NT2/D1 (cell line): ENCODE measurements around the gene CNOT4.

ENCODE experiments used
- SUZ12 ChIP-seq: IDR thresholded peaks from 2 replicates; pipeline ENCODE4 v1.6.1; 2011; ENCODE audit not compliant: insufficient read length, insufficient read depth; ENCODE audit errors: extremely low read depth
- YY1 ChIP-seq: IDR thresholded peaks from 2 replicates; pipeline ENCODE4 v1.6.1; 2011; ENCODE audit not compliant: insufficient read length, insufficient read depth
- ZNF274 ChIP-seq: IDR thresholded peaks from 2 replicates; pipeline ENCODE4 v1.6.1; 2011; ENCODE audit warnings: mild to moderate bottlenecking, low read depth, low read length

DNA sequence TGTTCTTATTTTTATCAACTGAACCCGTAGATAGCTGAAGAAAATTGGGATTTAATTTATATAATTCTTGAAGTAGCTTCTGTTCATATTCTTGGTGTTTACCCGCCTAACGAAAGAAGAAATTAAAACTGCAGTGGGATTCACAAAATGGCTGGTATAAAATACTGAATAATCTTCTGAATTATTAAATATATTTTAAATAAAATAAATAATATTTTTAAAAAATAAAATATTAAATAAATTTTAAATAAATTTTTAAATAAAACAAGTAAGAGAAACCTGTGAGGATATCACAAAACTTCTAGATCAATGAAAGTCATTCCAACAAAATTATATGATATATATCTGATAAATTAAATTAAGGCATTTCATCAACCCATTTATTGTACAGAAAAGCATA is 99.4 kb downstream of the CNOT4 start:
- no peak for TF ChIP-seq YY1
- no peak for TF ChIP-seq ZNF274
- TF ChIP-seq SUZ12: no peak
